SKM-1 (cell line): ENCODE results near the gene C1D.
"Not testable (repeated sequence)": the region's sequence is repeated elsewhere in the genome, so short reads cannot be mapped to it uniquely, and the experiment has no call there.

Experiments used
- DNase-seq: peaks from one replicate; lab custom pipeline; 2025; ENCODE audit not compliant: unreplicated experiment; lab: John Stamatoyannopoulos, UW

C1D gene, protein sequence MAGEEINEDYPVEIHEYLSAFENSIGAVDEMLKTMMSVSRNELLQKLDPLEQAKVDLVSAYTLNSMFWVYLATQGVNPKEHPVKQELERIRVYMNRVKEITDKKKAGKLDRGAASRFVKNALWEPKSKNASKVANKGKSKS

DNA sequence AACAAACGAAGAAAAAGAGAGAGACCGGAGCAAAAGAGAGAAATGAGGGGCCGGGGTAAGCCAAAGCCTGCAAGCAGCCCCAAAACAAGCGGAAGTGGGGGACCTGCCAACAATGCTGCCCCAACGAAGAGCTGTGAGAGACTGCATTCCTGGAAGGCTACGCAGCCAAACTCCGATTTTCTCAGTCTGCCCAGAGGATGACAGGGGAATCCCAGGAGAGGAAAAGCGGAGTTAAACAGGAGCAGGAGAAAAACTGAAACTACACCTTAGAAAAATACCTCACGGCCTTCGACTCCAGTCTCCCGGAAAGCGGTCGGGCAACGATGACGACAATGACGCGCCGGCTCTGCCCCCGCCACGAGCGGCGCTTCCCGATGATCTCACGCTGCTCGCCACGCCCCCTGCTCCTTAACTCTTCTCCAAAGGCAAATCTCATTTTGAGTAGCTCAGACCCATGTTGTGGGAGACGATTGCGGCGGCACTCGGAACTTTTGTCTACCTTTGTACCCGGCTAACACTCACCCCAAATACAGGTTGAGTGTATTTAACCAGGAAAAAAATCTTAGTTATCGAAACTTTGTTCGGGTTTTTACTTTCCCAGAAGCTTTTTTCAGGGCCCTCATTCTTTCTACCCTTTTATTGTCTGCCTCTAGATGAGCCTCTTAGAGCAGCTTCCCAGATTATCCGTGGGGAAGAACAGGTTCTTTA, at the start of gene C1D:
C1D (minus strand) TSS at position 325 of the 708 bp plus-strand sequence. CDS start 15,694 bp downstream, outside the sequence.
- DNase-seq: peak; percentile 93

GRCh38 chr2:68110102-68110501, 47.3 kb upstream of the C1D start:
- no peak for DNase-seq

GRCh38 chr2:68108120-68108519, 45.3 kb upstream of the C1D start:
- peak; percentile 38 for DNase-seq

- no peak for DNase-seq
Measured at GRCh38 chr2:68107475-68107874, 44.7 kb upstream of the C1D start.

- DNase-seq: no peak
Measured at GRCh38 chr2:68104111-68104835, 41.5 kb upstream of the C1D start.

- no peak for DNase-seq
Measured at GRCh38 chr2:68103709-68104055, 40.9 kb upstream of the C1D start.

DNA sequence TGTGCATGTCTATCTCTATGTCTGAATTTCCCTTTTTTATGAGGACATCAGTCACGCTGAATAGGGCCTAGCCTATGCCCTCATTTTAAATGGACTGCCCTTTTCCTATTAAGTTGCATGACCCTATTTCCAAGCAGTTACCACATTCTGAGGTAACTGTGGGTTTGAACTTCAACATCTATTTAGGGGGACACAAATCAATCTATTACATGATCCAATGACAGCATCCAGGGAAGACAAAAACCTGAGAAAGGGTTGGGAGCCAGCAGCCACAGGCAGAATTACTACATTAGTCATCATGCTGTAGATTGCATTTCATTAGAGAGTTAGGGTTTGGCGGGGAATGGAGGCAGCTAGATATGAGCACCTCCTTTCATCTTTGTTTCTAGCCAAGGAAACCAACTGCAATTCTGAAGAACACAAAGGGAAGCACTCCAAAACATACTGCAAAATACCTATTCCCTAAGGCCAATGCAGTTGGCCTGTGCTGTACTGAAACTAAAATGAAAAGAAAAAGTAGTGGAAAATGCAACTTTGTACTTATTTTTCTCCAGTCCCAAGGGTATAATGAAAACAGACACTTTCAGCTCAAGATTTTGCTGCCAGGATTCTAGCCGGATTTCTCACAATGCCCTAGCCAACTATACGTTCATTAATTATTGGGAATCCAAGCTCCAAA, 40.4 kb upstream of the C1D start:
- DNase-seq: no peak

GRCh38 chr2:68100189-68100588, 37.4 kb upstream of the C1D start:
- no peak for DNase-seq

DNA sequence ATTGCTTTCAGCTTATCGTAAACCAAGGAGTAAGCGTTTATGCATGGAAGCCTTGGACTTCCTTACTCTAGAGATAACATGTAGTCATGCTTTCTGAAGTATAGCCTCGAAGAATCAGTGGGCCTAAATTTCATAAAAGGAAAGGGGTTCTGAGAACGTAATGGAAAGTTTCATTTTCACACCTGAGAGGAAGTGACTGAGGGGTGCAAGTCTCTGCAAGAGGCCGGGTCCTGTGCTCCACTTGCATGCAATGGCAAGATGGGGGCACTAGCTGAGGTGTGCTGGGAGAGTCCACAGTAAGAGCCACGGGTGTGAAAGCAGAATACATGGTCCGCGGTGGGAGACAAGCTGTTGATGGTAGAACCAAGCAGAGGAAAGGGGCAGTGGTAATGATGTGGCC, 36.5 kb upstream of the C1D start:
- no peak for DNase-seq

DNA sequence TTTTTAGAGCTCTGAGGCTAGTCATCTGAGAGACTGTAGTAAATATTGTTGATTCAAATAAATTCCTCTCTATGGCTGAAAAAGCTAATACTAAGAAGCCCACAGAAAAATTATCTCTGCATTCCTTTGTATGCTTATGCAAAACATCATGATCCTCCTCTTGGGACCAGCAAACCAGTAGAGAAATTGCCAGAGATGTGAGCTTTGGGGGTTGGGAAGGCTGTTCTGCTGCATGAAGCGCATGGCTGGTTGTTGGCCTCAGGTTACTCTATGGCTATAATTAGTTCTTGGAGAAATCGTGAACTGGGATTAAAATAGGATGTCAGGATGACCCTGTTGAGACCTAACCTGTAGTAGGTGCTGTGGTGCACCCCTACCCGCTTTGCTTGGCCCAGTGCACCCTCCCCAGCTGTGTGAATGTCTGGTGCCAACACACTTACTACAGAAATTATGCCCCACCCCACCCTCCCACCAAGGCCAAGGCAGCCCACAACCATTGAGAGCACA, 35.5 kb upstream of the C1D start:
- no peak for DNase-seq

DNA sequence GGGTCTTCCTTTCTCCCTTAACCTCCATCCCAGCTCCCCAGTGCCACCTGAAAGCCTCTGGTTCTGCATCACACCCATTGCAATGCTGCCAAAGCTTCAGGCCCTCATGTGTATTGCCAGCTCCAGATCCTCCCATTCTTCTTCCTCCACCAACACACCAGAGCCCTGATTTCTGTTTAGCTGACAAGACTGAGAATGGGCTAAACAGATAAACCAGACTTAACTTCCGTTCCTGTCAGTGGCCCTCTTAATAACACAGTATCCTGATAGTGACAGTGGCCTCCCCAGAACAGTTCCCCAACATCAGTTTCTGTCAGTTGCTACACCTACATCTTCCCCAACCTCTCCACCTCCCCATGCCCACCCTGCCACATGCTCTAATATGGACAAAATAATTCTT, 31.3 kb upstream of the C1D start:
- DNase-seq: no peak

DNA sequence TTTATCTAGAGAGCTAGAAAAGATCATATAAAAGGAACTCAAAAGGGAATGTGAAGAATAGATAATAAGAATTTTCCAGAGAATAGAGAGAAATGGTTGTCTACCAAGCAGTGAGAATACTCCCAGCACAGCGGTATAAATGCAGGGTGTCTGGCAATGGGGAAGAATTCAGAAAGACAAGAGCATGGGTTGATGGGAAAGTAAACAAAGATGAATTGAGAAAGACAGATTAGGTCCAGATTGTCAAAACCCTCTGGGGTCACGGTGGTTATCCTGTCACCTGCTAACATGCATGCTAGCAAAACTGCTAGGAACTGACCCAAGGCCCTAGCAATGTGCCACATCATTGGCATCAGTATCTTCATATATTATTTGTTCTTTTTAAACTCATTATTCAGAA, 30.8 kb upstream of the C1D start:
- DNase-seq: no peak

- DNase-seq: no peak
Measured at GRCh38 chr2:68091439-68092034, 28.7 kb upstream of the C1D start.

GRCh38 chr2:68089961-68090360, 27.2 kb upstream of the C1D start:
- no peak for DNase-seq

DNA sequence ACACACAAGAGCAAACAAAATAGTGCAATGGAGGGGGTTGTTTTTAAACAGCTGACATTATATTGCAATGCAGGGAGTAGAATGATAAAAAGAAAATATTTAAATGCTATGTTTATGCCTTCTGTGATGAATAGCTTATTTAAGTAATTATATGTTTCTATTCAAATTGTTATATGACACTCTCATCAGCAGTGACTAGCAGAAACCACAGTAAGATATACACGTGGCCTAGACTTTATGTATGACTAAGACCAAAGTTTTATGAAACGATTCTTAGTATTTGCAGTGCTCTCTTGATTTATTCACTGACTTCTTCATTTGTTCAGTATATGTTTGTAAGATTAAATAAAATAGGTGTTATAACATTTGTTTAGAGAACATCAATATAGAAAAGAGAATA, 26.1 kb upstream of the C1D start:
- DNase-seq: no peak

- DNase-seq: no peak
Measured at GRCh38 chr2:68086166-68086565, 23.4 kb upstream of the C1D start.

DNA sequence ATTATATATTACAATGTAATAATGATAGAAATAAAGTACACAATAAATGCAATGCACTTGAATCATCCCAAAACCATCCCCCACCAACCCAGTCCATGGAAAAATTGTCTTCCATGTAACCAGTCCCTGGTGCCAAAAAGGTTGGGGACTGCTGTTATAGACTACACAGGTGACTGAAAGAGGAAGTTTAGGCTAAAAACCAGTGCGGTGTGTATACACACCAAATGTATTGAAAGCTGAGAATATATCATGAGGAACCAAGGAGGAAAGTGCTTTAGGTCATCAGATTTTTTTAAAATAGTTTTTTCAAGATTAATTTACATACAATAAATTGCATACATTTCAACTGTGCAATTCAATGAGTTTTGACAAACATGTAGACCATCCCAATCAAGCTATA, 20.5 kb upstream of the C1D start:
- DNase-seq: no peak

DNA sequence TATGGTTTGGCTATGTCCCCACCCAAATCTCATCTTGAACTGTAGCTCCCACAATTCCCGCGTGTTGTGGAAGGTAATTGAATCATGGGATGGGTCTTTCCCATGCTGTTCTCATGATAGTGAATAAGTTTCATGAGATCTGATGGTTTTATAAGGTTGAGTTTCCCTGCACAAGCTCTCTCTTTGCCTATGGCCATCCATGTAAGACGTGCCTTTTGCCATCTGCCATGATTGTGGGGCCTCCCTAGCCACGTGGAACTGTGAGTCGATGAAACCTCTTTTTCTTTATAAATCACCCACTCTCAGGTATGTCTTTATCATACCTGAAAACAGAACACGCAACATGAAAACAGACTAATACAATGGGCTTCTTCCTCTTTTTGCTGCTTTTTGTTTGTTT, 11.2 kb upstream of the C1D start:
- DNase-seq: no peak

DNA sequence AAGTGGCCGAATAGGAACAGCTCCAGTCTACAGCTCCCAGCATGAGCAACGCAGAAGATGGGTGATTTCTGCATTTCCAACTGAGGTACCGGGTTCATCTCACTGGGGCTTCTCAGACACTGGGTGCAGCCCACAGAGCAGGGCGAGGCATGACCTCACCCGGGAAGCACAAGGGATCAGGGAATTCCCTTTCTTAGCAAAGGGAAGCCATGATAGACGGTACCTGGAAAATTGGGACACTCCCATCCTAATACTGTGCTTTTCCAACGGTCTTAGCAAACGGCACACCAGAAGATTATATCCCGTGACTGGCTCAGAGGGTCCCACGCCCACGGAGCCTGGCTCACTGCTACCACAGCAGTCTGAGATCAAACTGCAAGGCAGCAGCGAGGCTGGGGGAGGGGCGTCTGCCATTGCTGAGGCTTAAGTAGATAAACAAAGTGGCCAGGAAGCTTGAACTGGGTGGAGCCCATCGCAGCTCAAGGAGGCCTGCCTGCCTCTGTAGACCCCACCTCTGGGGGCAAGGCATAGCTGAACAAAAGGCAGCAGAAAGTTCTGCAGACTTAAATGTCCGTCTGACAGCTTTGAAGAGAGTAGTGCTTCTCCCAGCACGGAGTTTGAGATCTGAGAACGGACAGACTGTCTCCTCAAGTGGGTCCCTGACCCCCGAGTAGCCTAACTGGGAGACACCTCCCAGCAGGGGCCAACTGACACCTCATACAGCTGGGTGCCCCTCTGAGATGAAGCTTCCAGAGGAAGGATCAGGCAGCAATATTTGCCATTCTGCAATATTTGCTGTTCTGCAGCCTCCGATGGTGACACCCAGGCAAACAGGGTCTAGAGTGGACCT, 1.2 kb upstream of the C1D start:
- DNase-seq: not testable (repeated sequence)

- no peak for DNase-seq
Measured at GRCh38 chr2:68060652-68061051, 2.2 kb downstream of the C1D start.
